Measurements from ENCODE around the gene NEDD1.

DNA sequence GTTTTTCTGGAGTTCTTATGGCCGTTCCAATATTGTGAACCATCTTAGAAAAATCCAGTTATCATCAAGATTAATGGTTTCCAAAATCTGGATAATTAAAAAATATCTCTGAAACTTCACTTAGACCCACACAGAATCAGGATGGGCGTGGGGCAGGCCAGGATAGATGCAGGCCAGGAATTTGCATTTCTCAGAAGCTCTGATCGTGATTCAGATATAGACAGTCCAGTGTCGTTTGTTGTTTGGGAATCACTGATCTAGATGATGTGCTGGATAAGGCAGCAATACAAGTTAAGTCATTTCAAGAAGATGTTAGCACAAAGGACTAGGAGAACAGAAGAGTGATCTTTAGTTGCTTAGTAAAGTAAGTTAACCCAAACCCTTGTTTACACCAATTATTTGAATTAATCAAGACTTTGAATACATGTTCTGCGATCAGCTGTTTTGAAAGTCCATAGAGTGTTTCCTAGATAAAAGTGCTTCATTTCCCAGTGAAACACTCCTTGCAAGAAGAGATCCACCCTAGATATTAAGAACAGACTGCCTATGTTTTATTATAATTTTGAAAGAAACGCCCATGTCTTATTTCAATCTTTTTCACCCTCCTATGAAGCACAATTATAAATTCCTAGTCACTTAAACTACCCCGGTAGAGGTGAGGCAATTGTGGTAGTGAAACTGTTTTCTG is 90.9 kb downstream of the NEDD1 start:
- TF ChIP-seq, protein P1, sequence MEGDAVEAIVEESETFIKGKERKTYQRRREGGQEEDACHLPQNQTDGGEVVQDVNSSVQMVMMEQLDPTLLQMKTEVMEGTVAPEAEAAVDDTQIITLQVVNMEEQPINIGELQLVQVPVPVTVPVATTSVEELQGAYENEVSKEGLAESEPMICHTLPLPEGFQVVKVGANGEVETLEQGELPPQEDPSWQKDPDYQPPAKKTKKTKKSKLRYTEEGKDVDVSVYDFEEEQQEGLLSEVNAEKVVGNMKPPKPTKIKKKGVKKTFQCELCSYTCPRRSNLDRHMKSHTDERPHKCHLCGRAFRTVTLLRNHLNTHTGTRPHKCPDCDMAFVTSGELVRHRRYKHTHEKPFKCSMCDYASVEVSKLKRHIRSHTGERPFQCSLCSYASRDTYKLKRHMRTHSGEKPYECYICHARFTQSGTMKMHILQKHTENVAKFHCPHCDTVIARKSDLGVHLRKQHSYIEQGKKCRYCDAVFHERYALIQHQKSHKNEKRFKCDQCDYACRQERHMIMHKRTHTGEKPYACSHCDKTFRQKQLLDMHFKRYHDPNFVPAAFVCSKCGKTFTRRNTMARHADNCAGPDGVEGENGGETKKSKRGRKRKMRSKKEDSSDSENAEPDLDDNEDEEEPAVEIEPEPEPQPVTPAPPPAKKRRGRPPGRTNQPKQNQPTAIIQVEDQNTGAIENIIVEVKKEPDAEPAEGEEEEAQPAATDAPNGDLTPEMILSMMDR (IDR thresholded peaks at IDR 0.05; ENCODE audit: insufficient read depth, low read length, poor library complexity, severe bottlenecking), result no peak
- no peak for TF ChIP-seq EZH2phosphoT487 (conservative IDR thresholded peaks at IDR 0.05; ENCODE audit: low read length)
